HEK293 (cell line): ENCODE data around the gene SST.

Source experiments
- CTCF ChIP-seq: fragments of 450-650 bp; formaldehyde crosslinking; IDR thresholded peaks from 2 replicates; pipeline ENCODE4 v1.5.1; 2016; ENCODE audit warnings: missing biosample characterization, missing genetic modification characterization
- YY1 ChIP-seq: fragments of 450-650 bp; formaldehyde crosslinking; IDR thresholded peaks from 2 replicates; pipeline ENCODE4 v1.5.1; 2018; ENCODE audit warnings: missing biosample characterization, missing genetic modification characterization
- ZFP3 ChIP-seq: fragments of 450-650 bp; formaldehyde crosslinking; IDR thresholded peaks from 2 replicates; pipeline ENCODE4 v1.5.1; 2016; ENCODE audit warnings: low read depth, missing biosample characterization, missing genetic modification characterization
- ZNF10 ChIP-seq: fragments of 450-650 bp; formaldehyde crosslinking; IDR thresholded peaks from 2 replicates; pipeline ENCODE4 v1.5.1; 2017; ENCODE audit warnings: missing biosample characterization, missing genetic modification characterization
- ZNF292 ChIP-seq: fragments of 450-650 bp; formaldehyde crosslinking; IDR thresholded peaks from 2 replicates; pipeline ENCODE4 v1.5.1; 2016; ENCODE audit warnings: low read depth, missing biosample characterization, missing genetic modification characterization, borderline replicate concordance
- TF ChIP-seq, protein P1 (sequence below): fragments of 450-650 bp; formaldehyde crosslinking; optimal IDR thresholded peaks from 2 replicates; pipeline ENCODE3; 2016; ENCODE audit warnings: missing biosample characterization, mild to moderate bottlenecking, missing genetic modification characterization
- TF ChIP-seq, protein P2 (sequence below): fragments of 450-650 bp; formaldehyde crosslinking; IDR thresholded peaks from 2 replicates; pipeline ENCODE4 v1.5.1; 2016; ENCODE audit warnings: missing biosample characterization, missing genetic modification characterization

- no peak for TF ChIP-seq CTCF
- TF ChIP-seq YY1 (tag by site-specific recombination), result no peak
- TF ChIP-seq, protein P1, sequence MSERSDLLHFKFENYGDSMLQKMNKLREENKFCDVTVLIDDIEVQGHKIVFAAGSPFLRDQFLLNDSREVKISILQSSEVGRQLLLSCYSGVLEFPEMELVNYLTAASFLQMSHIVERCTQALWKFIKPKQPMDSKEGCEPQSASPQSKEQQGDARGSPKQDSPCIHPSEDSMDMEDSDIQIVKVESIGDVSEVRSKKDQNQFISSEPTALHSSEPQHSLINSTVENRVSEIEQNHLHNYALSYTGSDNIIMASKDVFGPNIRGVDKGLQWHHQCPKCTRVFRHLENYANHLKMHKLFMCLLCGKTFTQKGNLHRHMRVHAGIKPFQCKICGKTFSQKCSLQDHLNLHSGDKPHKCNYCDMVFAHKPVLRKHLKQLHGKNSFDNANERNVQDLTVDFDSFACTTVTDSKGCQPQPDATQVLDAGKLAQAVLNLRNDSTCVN, result no peak
- TF ChIP-seq, protein P2, sequence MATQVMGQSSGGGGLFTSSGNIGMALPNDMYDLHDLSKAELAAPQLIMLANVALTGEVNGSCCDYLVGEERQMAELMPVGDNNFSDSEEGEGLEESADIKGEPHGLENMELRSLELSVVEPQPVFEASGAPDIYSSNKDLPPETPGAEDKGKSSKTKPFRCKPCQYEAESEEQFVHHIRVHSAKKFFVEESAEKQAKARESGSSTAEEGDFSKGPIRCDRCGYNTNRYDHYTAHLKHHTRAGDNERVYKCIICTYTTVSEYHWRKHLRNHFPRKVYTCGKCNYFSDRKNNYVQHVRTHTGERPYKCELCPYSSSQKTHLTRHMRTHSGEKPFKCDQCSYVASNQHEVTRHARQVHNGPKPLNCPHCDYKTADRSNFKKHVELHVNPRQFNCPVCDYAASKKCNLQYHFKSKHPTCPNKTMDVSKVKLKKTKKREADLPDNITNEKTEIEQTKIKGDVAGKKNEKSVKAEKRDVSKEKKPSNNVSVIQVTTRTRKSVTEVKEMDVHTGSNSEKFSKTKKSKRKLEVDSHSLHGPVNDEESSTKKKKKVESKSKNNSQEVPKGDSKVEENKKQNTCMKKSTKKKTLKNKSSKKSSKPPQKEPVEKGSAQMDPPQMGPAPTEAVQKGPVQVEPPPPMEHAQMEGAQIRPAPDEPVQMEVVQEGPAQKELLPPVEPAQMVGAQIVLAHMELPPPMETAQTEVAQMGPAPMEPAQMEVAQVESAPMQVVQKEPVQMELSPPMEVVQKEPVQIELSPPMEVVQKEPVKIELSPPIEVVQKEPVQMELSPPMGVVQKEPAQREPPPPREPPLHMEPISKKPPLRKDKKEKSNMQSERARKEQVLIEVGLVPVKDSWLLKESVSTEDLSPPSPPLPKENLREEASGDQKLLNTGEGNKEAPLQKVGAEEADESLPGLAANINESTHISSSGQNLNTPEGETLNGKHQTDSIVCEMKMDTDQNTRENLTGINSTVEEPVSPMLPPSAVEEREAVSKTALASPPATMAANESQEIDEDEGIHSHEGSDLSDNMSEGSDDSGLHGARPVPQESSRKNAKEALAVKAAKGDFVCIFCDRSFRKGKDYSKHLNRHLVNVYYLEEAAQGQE (tag by site-specific recombination), result no peak
- no peak for TF ChIP-seq ZFP3
- TF ChIP-seq ZNF10, result no peak
- TF ChIP-seq ZNF292 (tag by site-specific recombination), result no peak
These were observed 45.6 kb downstream of the SST start for GRCh38 chr3:187624588-187624987.
